CD4-positive, alpha-beta T cell treated with Interferon gamma for 1 hour (primary cell): Measurements from ENCODE around the gene RUVBL1.

Experiments used
- DNase-seq: peaks from one replicate; pipeline ENCODE4 v3.0.0-alpha.2; 2020

Gene RUVBL1

GRCh38 chr3:128081226-128081625 lies 42.4 kb downstream of the RUVBL1 start:
- DNase-seq, result no peak

DNA sequence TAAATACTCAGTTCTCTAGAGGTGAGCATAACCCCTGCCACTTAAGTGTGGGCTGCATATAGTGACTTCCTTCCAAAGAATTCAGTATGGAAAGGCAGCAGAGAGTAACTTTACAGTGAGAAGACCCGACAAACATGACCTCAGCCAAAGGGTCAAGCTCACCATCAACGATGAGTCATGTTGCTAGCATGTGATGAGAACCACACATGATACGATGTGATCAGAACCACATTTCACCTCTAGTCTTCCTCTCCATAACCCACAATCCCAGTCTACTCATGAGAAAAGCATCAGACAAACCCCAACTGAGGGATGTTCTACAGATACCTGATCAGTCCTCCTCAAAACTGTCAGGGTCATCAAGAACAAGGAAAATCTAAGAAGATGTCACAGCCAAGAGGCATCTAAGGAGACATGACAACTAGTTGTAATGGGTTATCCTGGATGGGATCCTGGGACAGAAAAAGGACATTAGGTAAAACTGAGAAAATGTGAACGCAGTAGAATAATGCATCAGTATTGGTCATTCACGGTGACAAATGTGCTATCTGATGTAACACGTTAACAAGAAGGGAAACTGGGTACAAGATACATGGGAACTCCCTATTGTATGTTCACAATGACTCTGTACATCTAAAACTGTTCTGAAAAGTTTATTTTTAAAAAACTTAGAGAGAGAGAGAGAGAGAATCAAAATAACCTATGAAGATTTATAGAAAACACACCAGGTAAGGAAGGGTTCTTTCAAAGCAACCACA lies 43.1 kb downstream of the RUVBL1 start:
- no peak for DNase-seq

- DNase-seq, result no peak
These were observed 43.8 kb downstream of the RUVBL1 start for GRCh38 chr3:128079823-128080222.

DNA sequence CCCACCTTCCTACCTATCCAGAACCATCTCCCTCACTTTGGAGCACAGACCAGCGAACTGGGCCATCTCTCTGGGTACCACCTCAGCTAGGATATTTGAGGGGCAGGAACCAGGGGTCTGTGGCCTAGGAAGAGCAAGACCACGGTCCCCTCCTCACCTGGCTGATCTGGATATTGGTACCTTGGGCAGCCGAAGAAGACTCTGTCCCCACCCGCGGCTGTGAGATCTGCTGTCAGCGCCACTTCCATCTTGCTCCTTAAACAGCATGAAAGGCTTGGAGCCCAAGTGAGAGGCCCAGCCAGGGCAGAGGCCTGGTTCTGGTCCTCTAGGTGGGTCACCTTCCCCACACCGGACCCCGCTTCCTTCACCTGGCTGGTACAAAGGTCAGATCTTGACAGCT lies 44.7 kb downstream of the RUVBL1 start:
- no peak for DNase-seq

- DNase-seq, result no peak
These were observed 45.3 kb downstream of the RUVBL1 start for GRCh38 chr3:128078322-128078721.

- DNase-seq, result no peak
These were observed 45.9 kb downstream of the RUVBL1 start for GRCh38 chr3:128077665-128078064.

DNA sequence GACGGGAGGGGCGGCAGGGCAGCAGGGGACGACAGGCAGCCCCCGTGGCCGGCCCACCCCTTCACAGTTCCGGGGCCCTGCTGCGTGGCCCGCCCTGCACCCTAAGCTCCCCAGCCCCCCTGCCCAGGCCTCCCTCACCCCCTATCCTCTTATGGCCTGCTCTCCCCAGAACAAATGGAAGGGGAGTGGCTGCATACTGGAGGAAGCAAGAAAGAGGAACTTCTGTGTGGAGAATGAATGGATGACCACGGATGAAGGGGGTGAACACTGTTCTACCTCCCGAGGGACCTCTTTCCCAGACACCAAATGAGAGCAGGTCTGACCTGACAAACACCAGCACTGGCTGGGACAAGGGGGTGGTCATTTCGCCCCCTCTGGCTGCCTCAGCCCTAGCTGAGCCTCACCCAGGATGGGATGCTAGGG lies 46.4 kb downstream of the RUVBL1 start:
- DNase-seq, result no peak

GRCh38 chr3:128076483-128077201 lies 47.0 kb downstream of the RUVBL1 start:
- peak; percentile 37 for DNase-seq

GRCh38 chr3:128075522-128076482 lies 47.8 kb downstream of the RUVBL1 start:
- DNase-seq, result peak; percentile 77

- no peak for DNase-seq
These were observed 48.6 kb downstream of the RUVBL1 start for GRCh38 chr3:128074851-128075521.

DNA sequence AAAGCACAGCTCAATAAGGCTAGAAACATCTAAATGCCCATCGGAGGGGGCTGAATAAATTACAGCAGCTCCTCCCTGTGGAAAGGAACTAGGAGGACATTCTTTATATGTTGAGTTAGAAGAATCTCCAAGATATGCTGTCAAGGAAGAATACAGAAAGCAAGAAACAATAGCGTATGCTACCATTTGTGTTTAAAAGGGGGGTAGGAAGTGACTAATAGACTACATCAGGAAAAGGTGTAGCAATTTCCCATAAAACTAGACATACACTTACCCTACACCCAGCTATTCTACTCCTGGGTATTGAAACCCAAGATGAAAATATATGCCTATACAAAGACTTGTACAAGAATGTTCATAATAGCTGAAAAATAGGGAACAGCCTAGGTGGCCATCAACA lies 49.8 kb downstream of the RUVBL1 start:
- DNase-seq, result no peak

- no peak for DNase-seq
These were observed 50.4 kb downstream of the RUVBL1 start for GRCh38 chr3:128073185-128073725.

- DNase-seq, result no peak
These were observed 51.0 kb downstream of the RUVBL1 start for GRCh38 chr3:128072454-128073184.

DNA sequence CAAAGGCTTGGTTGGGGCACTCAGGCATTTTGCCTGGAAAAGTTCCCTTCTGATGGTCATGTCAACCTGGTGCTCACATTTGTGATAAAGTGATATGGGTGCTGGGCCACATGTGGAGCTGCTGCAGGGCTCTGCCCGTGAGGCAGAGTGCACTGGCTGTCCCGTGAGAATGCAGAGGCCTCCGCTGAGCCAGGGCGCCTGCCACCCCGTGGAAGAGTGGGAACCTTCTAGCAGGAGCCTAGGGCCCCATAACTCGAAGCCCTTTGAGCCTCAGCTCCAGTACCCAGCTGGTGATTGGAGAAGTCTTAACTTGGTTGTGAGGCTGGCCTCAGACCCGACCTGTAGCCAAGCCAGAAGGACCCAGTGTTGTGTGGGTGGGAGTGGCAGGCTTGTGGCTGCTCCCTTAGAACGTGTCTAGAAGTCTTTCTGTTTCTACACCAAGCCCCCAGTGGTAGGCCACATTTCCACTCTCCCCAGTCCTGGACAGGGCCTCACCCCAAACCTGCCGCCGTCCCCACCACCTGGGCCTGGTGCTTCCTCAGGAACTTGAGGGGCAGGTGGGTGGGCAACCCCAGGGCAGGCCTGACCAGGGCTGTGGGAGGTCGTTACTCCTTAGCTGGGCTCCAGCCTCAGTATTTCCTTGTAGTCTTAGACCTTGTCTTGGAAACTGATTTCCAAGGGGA lies 51.7 kb downstream of the RUVBL1 start:
- DNase-seq, result no peak

- DNase-seq, result no peak
These were observed 52.6 kb downstream of the RUVBL1 start for GRCh38 chr3:128070898-128071591.

DNA sequence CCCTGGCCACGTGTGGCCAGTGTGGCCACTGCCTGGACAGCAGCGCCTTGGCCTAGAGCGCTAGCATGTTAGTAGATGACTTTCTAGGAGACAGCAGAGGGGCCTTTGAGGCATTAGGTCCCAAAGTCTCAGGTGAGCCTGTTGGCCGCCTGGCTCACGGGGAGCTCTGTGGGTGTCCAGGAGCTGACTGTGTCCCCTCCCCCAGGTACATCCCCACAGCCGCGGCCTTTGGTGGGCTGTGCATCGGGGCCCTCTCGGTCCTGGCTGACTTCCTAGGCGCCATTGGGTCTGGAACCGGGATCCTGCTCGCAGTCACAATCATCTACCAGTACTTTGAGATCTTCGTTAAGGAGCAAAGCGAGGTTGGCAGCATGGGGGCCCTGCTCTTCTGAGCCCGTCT lies 54.3 kb downstream of the RUVBL1 start:
- no peak for DNase-seq

GRCh38 chr3:128068156-128068620 lies 55.4 kb downstream of the RUVBL1 start:
- DNase-seq, result peak; percentile 24

- no peak for DNase-seq
These were observed 56.1 kb downstream of the RUVBL1 start for GRCh38 chr3:128067489-128067888.

DNA sequence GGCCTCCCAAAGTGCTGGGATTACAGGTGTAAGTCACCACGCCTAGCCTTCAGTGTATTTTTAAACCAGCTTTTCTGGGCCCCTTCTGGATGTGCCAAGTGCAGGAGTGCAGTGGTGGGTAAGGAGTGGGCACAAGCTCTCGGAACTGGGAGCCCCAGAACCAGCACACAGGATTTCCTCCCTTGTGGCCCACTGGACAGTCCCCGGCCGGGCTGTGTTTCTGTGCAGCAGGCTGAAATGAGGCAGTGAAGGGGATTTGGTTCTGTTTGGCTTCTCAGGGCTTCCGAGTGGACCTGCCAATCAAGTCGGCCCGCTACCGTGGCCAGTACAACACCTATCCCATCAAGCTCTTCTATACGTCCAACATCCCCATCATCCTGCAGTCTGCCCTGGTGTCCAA lies 56.9 kb downstream of the RUVBL1 start:
- DNase-seq, result no peak

DNA sequence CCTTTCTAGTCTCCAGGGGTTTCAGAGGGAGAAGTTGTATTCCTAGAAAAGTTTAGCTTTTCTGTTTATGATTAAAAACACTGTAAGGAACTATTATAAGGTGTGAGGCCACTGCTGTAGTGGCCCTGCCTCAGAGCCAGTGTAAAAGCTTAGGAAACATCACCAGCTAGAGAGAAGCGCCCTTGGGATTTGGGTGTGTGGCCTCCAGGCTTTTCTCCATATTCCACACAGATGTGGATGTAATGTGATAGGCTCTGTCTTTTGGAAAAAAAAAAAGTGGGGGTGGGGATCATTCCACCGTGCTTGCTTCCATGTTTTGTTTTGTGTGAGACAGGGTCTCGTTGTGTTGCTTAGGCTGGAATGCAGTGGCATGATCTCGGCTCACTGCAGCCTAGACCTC lies 57.5 kb downstream of the RUVBL1 start:
- DNase-seq, result no peak
